ENCODE data around the gene APOC4.
"Not testable (repeated sequence)": the region's sequence is repeated elsewhere in the genome, so short reads cannot be mapped to it uniquely, and the experiment has no call there.

APOC4 gene

DNA sequence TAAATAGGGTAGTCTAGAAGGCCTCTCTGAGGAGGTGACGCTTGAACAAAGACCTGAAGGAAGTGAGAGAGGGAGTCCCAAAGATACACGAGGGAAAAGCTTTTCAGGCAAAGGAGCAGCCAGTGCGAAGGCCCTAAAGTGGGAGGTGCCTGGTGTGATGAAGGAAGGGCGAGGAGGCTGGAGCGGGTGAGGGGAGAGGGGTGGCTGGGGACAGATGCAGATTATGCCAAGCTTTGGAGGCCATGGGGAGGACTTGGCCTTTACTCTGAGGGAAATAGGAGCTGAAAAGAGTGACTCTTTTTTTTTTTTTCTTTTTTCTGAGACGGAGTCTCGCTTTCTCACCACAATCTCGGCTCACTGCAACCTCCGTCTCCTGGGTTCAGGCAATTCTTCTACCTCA lies 16.1 kb downstream of the APOC4 start:
- DNase-seq: no peak

DNA sequence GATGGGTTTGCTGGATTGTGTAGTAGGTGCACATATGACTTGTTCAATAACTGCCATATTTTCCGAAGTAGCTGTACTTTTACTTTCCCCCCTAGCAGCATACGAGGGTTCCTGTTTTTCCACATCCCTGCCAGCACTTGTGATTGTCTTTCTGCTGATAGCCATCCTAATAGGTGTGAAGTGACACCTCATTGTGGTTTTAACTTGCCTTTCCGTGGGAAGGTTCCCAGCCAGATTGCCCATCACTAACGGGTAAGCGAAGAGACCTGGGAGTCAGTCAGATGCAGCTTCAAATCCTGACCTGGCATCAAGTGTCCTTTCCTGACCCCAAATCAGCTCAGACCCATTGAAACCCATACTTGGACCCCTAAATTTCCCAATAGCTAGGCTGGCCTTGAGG lies 17.7 kb downstream of the APOC4 start:
- no peak for DNase-seq

DNA sequence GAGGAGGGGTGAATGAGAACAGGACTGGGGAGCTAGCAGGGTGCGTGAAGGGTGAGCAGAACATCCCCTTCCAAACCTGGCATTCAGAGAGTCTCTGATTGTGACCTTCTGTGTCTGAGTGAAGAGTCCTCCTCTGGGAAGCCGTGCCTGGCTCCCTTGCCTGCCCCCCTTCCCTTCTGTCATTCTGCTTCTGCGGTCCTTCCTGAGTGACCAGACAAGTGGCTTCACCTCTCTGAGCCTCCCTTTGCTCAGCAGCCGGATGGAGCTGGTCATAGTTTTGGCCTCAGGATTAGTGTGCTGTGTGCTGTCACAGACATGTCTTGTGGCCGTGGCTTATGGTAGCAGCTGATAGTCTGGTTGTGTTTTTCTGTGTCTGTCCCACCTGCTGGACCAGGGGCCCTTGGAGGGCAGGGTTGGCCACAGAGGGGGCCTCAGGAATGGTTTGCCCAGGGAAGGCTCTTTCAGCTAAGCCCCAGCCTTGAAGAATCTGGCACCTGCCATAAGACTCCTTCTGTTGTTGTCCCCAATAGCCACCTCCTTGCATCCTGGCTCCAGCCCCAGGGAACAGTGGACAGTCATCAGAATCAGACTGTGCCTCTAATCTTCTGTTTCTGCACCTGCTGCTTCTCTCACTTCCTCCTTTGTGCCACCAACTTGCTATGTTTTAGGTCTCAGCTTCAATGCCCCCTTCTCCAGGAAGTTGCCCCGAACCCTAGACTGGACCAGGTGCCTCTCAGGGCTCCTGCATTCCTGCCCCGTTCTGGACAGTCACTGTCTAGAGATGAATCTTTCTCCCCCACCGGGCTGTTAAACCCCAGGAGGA lies 19.1 kb downstream of the APOC4 start:
- DNase-seq: no peak

DNA sequence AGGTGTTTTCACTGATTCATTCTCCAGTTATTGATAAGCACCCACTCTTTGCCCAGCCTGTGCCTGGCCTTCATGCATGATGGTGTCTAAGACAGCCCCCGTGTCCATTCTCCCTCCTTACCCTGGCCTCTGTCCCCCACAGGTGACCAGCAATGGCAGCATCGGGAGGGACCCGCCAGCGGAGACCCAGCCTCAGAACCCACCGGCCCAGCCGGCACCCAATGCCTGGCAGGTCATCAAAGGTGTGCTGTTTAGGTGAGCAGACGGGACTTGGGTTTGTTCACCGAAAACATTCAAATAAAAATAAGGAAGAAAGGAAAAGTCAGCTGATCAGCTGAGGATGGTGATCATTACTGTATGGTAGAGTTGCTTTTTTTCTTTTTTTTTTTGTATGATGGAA lies 19.8 kb downstream of the APOC4 start:
- no peak for DNase-seq

DNA sequence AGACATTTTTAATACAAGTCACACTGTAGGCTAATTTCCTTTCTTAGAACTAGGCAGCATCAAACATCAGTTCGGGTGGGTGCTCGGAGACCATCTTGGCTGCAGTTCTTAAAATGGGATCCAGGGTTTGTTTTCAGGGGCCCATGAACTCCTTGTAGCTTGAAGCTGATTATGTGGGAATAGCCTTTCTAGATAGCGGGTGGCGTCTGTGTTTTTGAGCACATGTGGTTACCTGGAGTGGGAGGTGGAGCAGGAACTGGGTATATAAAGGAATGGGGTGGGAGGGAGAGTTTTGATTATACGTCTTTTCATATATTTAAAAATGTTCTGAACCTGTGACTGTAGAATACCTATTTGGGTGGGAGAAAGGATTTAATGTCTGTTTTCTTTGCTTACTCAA lies 26.1 kb downstream of the APOC4 start:
- no peak for DNase-seq

DNA sequence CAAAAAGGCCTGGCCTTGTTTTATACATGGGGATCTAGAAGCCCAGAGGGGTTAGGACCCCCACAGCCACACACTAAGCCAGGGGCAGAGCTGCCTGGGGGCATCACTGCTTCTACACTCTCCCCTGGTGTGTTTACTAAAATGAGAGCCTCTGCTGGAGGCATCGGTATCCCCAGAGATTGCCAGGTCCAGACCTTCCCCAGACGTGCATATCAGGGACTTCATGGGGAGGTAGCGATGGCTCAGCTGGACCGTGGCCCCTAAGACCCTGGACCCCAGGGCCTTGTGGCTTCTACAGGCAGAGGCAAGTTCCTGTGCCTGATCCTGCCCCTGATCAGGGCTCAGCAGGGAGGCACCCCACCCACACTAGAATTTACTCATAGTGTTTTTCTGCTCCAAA lies 26.6 kb downstream of the APOC4 start:
- no peak for DNase-seq

DNA sequence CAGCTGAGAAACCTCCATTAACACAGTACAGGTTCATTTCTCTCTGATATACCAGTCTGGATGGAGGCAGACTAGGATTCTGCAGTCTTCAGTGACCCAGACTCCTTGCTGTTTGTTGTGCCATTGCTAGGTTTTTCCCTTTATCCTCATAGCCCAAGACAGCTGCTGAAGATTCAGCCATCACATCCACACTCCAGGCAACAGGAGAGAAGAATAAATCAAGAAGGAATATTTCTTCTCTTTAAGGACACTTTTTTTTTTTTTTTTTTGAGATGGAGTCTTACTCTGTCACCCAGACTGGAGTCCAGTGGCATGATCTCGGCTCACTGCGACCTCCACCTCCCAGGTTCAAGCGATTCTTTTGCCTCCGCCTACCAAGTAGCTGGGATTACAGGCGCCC lies 27.4 kb downstream of the APOC4 start:
- DNase-seq: no peak

DNA sequence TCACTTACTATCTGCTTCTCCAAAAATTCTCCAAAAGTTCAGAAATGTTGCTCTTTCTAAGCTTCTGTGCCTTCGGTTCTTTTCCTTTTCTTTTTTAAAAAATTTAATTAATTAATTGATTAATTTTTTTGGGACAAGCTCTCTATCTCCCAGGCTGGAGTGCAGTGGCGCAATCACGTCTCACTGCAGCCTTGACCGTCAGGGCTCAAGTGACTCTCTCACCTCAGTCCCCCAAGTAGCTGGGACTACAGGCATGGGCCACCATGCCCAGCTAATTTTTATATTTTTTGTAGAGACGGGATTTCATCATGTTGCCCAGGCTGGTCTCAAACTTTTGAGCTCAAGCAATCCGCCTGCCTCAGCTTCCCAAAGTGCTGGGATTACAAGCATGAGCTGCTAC lies 29.4 kb downstream of the APOC4 start:
- DNase-seq: not testable (repeated sequence)

DNA sequence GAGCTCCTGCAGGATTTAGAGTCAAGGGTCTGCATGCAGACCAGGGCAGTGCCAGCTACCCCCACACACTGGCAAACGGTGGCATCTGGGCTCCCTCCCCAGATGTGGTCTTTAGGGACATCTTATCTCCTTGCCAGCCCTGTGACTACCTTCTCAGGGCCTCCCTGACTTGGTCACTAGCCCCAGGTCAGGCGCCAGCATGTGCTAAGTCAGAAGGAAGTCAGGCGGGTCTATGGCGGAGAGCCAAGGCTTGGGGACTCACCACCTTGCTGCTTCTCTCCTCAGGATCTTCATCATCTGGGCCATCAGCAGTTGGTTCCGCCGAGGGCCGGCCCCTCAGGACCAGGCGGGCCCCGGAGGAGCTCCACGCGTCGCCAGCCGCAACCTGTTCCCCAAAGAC lies 30.8 kb downstream of the APOC4 start:
- DNase-seq: no peak

DNA sequence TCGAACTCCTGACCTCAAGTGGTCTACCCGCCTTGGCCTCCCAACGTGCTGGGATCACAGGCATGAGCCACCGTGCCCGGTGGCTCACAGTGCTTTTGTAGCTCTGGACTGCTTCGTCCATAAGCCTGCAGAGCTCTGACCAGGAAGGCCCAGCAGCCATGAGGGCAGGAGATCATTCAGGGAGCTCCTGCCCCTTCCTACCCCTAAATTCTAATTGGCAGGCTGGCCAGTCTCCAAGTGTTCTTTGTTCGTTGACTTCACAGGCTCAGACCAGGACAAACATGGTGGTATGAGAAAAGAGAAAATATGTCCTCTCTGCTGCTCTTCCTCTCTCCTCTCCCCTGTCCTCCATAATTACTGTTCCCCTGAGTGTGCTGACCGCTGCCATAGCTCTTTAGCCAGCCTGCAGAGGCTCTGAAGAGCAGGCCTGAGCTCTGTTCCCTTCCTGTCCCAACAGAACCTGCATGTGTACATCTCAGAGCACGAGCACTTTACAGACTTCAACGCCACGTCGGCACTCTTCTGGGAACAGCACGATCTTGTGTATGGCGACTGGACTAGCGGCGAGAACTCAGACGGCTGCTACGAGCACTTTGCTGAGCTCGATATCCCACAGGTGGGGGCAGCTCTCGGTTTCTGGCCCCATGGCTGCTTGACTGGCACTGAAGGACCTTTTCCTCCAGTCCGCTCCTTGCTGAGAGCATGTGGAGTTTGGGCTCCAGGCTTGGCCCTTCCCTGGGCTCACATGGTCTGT lies 32.1 kb downstream of the APOC4 start:
- DNase-seq: no peak

DNA sequence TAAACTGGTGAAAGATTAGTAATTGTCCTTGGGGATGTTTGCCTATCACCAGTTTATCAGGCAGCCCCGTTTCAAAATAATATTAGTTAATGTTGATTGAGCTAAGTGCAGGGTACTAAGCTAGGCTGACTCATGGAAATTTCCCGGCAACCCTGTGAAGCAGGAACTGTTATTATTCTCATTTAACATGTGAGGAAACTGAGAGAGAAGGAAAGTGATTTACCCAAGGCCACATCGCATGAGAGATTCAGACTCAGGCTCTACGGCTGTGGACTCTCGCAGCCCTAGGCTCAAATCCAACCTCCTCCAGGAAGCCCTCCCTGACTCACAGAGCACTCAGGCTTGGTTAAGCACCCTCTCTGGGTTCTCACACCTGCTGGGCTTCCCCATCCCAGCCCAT lies 32.8 kb downstream of the APOC4 start:
- no peak for DNase-seq

DNA sequence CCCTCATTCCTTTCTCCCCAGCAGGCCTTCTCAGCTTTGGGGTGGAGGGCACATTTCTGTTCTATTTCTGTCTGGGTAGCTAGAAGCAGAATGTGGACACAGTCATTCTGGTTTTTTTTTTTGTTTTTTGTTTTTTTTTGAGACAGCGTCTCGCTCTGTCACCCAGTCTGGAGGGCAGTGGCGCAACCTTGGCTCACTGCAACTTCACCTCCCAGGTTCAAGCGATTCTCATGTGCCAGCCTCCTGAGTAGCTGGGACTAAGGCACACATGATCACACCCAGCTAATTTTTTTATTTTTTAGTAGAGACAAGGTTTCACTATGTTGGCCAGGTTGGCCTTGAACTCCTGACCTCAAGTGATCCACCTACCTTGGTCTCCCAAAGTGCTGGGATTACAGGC lies 33.4 kb downstream of the APOC4 start:
- DNase-seq: no peak

DNA sequence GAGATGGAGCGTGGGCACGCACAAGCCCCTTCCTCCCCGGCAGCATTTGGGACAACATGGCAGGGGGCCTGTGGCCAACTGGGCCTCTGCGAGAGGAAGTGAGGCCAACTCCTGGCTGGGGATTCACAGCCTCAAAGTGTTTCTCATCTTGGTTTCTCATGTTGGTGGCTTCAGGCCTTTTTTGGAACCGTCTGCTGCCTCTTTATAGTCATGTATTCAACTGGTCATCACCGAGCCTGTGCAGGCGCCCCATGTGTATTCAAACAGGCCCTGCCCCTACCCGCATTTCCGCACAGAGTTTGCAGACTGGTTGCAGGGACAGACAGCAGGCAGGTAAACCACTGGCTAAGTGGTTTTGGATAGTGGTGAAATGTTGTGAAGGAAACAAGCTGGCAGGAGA lies 42.0 kb downstream of the APOC4 start:
- DNase-seq: no peak

DNA sequence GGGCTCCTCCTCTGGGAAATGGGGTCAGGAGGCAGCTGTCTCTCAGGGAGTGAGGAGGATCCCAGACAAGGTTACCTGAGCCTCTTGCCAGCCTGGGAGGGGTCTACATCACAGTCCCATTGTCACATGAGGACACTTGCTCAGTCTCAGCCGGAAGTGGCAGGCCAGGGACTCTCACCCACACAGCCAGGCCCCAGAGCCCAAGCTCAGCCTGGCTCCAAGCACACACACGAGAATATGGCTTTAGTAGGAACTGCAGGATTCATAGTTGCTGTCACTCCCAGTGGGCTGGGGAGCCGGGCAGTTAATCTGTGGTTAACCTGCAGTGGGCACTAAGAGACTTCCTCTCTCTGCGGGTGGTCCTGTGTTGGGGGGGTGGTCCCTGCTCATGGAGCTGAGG lies 43.4 kb downstream of the APOC4 start:
- no peak for DNase-seq

DNA sequence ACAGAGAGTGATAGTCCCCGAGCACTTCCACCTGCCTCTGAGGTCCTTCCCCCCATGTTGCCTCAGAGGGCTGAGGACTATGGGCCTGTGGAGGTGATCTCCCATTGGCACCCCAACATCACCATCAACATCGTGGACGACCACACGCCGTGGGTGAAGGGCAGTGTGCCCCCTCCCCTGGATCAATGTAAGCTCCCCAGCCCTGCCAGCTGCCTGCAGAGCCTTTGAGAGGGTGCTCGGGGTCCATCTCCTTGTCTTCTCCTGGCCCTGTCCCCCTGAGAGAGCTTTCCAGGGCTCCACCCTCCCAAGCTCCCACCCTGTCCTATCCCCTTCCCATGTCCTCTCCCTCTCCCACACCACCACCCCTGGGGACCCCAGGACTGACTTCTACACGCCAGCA lies 44.4 kb downstream of the APOC4 start:
- no peak for DNase-seq

DNA sequence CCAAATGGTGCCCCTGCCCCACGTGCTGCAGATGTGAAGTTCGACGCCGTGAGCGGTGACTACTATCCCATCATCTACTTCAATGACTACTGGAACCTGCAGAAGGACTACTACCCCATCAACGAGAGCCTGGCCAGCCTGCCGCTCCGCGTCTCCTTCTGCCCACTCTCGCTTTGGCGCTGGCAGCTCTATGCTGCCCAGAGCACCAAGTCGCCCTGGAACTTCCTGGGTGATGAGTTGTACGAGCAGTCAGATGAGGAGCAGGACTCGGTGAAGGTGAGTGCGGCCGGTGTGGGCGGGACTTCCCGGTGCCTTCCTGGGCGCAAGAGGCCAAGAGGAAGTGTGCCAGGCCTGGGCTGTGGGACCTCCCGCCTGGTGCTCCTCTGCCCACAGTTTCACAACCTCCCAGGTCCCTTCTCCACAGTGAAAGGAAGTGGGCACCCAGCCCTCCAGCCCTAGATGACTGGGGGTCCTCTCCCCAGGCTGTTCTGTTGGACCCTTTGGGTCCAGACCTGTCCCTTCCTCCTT lies 45.2 kb downstream of the APOC4 start:
- DNase-seq: no peak

DNA sequence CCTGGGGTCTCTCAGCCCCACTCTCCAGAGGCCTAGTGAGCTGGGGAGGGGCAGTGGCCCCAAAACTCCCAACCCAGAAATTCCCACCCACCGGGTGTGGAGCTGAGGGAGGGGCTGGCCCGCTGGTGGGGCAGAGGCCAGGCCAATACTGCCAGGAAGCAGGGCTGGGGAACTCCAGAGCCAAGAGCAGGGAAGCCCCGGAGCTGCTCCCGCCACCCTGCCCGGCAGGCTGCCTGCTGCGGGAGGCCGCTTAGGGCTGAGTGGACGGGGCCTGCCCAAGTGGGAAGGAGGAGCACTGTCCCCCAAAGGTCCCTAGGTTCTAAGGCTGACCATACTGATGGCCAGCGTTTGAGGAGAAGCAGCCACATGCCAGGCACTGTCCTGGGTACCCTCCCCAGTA lies 46.2 kb downstream of the APOC4 start:
- DNase-seq: no peak

DNA sequence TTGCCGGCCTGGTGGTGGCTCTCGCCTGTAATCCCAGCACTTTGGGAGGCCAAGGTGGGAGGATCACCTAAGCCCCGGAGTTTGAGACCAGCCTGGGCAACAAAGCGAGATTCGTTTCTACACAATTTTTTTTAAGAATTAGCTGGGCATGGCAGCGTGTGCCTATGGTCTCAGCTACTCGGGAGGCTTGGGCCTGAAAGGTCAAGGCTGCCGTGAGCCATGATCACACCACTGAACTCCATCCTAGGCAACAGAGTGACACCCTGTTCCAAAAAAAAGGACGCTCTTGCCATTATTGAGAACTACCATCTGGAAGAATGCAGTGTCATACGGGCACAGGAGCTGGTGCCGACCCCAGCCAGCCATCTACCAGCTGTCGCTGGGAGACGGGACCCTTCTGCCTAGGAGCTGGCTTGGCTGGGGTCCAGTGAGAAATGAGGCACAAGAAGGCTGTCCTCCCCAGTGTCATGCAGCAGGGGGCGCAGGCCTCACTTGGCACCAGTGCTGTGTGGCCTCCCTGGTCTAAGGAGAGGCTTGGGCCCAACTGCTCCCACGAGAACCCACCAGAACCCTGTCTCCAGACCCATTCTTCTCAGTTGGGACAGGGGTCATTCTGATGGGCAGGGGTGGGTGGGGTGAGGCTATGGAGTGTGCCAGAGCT lies 47.0 kb downstream of the APOC4 start:
- peak; percentile 55 for DNase-seq

DNA sequence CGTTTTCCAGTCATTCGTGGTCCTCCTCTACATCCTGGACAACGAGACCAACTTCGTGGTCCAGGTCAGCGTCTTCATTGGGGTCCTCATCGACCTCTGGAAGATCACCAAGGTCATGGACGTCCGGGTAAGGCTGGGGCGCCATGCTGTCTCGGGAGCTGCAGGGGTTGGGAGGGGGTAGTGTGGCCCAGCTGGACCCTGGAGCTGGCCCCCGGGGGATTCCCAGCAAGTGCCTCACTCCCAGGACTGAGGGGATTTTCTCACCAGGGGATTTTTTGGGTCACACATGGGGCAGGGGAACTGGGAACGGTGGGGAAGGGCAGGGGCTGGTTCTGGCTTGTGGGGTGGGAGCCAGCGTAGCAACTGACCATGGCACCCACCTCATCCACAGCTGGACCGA lies 48.4 kb downstream of the APOC4 start:
- DNase-seq: no peak

DNA sequence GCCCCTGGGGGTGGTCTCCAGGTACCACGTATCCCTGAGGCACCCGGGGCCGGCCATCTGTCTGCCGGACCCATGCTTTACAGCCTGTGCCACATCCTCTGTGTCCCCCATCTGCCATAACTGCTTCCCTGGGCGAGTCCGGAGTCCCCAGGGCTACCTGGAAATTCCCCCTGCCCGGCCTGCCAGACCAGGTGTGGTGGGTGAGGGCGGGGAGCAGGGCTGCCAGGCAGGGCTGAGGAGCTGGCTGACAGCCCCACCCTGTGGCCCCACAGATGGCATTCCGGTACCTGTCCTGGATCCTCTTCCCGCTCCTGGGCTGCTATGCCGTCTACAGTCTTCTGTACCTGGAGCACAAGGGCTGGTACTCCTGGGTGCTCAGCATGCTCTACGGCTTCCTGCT lies 48.9 kb downstream of the APOC4 start:
- no peak for DNase-seq

DNA sequence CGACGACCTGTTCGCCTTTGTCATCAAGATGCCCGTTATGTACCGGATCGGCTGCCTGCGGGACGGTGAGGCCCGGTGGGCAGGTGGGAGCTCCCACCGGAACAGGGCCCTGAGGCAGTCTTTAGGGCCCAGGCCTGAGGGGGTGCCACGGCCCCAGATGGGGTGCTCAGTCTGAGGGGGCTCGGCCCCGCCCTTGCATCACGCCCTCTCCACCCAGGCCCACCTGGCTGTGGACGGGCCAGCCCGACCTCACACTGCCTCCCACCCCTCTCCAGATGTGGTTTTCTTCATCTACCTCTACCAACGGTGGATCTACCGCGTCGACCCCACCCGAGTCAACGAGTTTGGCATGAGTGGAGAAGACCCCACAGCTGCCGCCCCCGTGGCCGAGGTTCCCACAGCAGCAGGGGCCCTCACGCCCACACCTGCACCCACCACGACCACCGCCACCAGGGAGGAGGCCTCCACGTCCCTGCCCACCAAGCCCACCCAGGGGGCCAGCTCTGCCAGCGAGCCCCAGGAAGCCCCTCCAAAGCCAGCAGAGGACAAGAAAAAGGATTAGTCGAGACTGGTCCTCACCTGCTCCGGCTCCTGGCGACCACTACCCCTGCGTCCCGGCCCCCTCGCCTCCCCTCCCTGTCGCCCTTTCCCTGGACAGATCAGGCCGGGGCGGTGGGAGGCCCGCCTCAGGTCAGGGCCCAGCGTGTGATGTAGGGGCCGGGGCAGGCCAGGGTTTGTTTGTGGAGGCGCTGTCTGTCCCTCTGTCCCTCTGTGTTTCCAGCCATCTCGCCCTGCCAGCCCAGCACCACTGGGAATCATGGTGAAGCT lies 50.5 kb downstream of the APOC4 start:
- DNase-seq: no peak

DNA sequence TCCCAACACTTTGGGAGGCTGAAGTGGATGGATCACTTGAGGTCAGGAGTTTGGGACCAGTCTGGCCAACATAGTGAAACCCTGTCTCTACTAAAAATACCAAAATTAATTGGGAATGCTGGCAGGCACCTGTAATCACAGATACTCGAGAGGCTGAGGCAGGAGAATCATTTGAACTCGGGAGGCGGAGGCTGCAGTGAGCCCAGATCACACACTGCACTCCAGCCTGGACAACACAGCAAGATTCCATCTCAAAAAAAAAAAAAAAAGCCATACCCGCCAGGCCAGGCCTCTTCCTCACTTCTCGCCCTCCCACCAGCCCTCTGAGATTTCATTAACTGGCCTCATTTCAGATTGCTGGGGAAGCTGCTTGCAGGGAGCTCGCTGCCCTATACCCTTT lies 51.5 kb downstream of the APOC4 start:
- DNase-seq: no peak
